GM23338 (cell line): ENCODE results near the gene SPATC1L. TPM values are rescaled to one million over a fixed set of nuclear protein-coding genes. Genes with fewer than 3 reads are reported as not detected.

Experiments used
- ATAC-seq: fragments of 200-7000 bp; cut with Tn5 transposase; 3 replicates; pipeline ENCODE4 v1.9.1; 2020
- DNase-seq: peaks from one replicate; pipeline ENCODE4 v3.0.0-alpha.2; 2015; ENCODE audit warnings: low spot score
- H2AFZ ChIP-seq: fragments of 200-600 bp; sonication (generic); 2 replicates; pipeline ENCODE4 v1.8.0; 2016; ENCODE audit warnings: antibody characterized with exemption, mild to moderate bottlenecking, moderate library complexity
- H3F3A ChIP-seq: fragments of 200-600 bp; sonication (generic); replicated peaks from 2 replicates; pipeline ENCODE4 v1.8.0; 2017; ENCODE audit warnings: antibody characterized with exemption, mixed run types, low read depth
- H3K27ac ChIP-seq: fragments of 200-600 bp; sonication (generic); 2 replicates; pipeline ENCODE4 v1.6.1; 2016; ENCODE audit warnings: low read depth
- H3K27me3 ChIP-seq: fragments of 200-600 bp; sonication (generic); 2 replicates; pipeline ENCODE4 v1.8.0; 2016; ENCODE audit warnings: mild to moderate bottlenecking, mixed run types, moderate library complexity; ENCODE audit not compliant: insufficient read depth
- H3K36me3 ChIP-seq: fragments of 200-600 bp; sonication (generic); 2 replicates; pipeline ENCODE4 v1.8.0; 2016; ENCODE audit warnings: mild to moderate bottlenecking; ENCODE audit not compliant: insufficient read depth
- H3K4me1 ChIP-seq: fragments of 200-600 bp; sonication (generic); 2 replicates; pipeline ENCODE4 v1.8.0; 2016; ENCODE audit warnings: mild to moderate bottlenecking, moderate library complexity; ENCODE audit not compliant: insufficient read depth
- H3K4me2 ChIP-seq: fragments of 200-600 bp; sonication (generic); 2 replicates; pipeline ENCODE4 v1.7.1; 2017; ENCODE audit warnings: mixed run types
- H3K4me3 ChIP-seq: fragments of 200-600 bp; sonication (generic); 2 replicates; pipeline ENCODE4 v1.6.1; 2016; ENCODE audit warnings: mixed run types
- H3K79me2 ChIP-seq: fragments of 200-600 bp; sonication (generic); replicated peaks from 2 replicates; pipeline ENCODE4 v1.8.0; 2017; ENCODE audit warnings: mild to moderate bottlenecking; ENCODE audit not compliant: insufficient read depth
- H3K9me2 ChIP-seq: fragments of 200-600 bp; sonication (generic); 2 replicates; pipeline ENCODE4 v1.8.0; 2017; ENCODE audit not compliant: insufficient read depth
- H4K20me1 ChIP-seq: fragments of 200-600 bp; sonication (generic); replicated peaks from 2 replicates; pipeline ENCODE4 v1.8.0; 2017; ENCODE audit warnings: mild to moderate bottlenecking; ENCODE audit not compliant: insufficient read depth
- H3K27ac Mint-ChIP-seq: 2 replicates; pipeline ENCODE4 v1.8.0; 2020; ENCODE audit warnings: inconsistent platforms, mild to moderate bottlenecking, moderate library complexity, mixed read lengths
- H3K27me3 Mint-ChIP-seq: 3 replicates; pipeline ENCODE4 v1.8.0; 2022; ENCODE audit warnings: low read depth, mild to moderate bottlenecking, moderate library complexity, mixed read lengths, inconsistent platforms; ENCODE audit not compliant: insufficient read depth, poor library complexity
- H3K36me3 Mint-ChIP-seq: 3 replicates; pipeline ENCODE4 v1.8.0; 2021; ENCODE audit warnings: low read depth, mild to moderate bottlenecking, inconsistent platforms, moderate library complexity, mixed read lengths
- H3K4me1 Mint-ChIP-seq: 3 replicates; pipeline ENCODE4 v1.8.0; 2020; ENCODE audit warnings: mild to moderate bottlenecking, inconsistent platforms, mixed read lengths
- H3K4me3 Mint-ChIP-seq: 3 replicates; pipeline ENCODE4 v1.8.0; 2021; ENCODE audit warnings: moderate library complexity, mild to moderate bottlenecking, inconsistent platforms, mixed read lengths
- H3K9me3 Mint-ChIP-seq: 3 replicates; pipeline ENCODE4 v1.8.0; 2020; ENCODE audit warnings: moderate library complexity, mild to moderate bottlenecking, inconsistent platforms, mixed read lengths
- CREB1 ChIP-seq: fragments of 250-450 bp; sonication (Bioruptor Pico); IDR thresholded peaks from 2 replicates; pipeline ENCODE4 v1.5.0; 2020; ENCODE audit warnings: low read depth, mild to moderate bottlenecking, moderate library complexity
- EZH2 ChIP-seq: fragments of 200-600 bp; sonication (generic); IDR thresholded peaks from one replicate; pipeline ENCODE4 v1.8.0; 2017; ENCODE audit warnings: antibody characterized with exemption, mild to moderate bottlenecking, low read depth; ENCODE audit not compliant: unreplicated experiment
- EZH2phosphoT487 ChIP-seq: fragments of 200-600 bp; sonication (generic); IDR thresholded peaks from one replicate; pipeline ENCODE4 v1.8.1; 2018; ENCODE audit warnings: antibody characterized with exemption; ENCODE audit not compliant: unreplicated experiment
- NANOG ChIP-seq: IDR thresholded peaks from 2 replicates; pipeline ENCODE4 v1.6.1; 2016; ENCODE audit warnings: antibody characterized with exemption, borderline replicate concordance
- POLR2AphosphoS5 ChIP-seq: IDR thresholded peaks from 2 replicates; pipeline ENCODE4 v1.6.1; 2016; ENCODE audit warnings: antibody characterized with exemption, low read depth
- STAT1 ChIP-seq: IDR thresholded peaks from one replicate; pipeline ENCODE4 v1.6.1; 2016; ENCODE audit warnings: antibody characterized with exemption; ENCODE audit not compliant: unreplicated experiment
- ZNF114 ChIP-seq: fragments of 250-450 bp; sonication (Bioruptor Pico); IDR thresholded peaks from 2 replicates; pipeline ENCODE4 v1.5.0; 2020; ENCODE audit warnings: mild to moderate bottlenecking, moderate library complexity
- ZNF331 ChIP-seq: fragments of 250-450 bp; sonication (Bioruptor Pico); IDR thresholded peaks from 2 replicates; pipeline ENCODE4 v1.5.0; 2020; ENCODE audit warnings: low read depth, mild to moderate bottlenecking, moderate library complexity
- polyA plus RNA-seq: library from polyadenylated mRNA; unstranded; fragments of >200 nt; fragmentation: Nextera tagmentation; extraction: Ambion mirVana; gene quantifications from 2 replicates; pipeline ENCODE4 v1.2.1, GENCODE V29; 2016
- total RNA-seq: library from RNA; depleted of rRNA; stranded (reverse); fragments of >200 nt; shearing (Covaris generic); gene quantifications from 2 replicates; pipeline ENCODE4 v1.2.3, GENCODE V29; 2014
- TF ChIP-seq, protein P1 (sequence below): IDR thresholded peaks from one replicate; pipeline ENCODE4 v1.6.1; 2018; ENCODE audit warnings: antibody characterized with exemption; ENCODE audit not compliant: unreplicated experiment
- TF ChIP-seq, protein P2 (sequence below), 2 experiments: fragments of 200-600 bp in 1 of 2; sonication (generic) in 1 of 2; conservative IDR thresholded peaks; 2 replicates each; pipeline versions ENCODE4 v1.5.1 to v1.6.1; 2016 to 2017; ENCODE audit warnings: antibody characterized with exemption in 2 of 2, low read depth in 2 of 2, mild to moderate bottlenecking in 2 of 2, moderate library complexity in 1 of 2

Gene SPATC1L
- total and polyA plus RNA-seq, 2 experiments from 2014 or later, result 37.6 to 70.2 TPM

DNA sequence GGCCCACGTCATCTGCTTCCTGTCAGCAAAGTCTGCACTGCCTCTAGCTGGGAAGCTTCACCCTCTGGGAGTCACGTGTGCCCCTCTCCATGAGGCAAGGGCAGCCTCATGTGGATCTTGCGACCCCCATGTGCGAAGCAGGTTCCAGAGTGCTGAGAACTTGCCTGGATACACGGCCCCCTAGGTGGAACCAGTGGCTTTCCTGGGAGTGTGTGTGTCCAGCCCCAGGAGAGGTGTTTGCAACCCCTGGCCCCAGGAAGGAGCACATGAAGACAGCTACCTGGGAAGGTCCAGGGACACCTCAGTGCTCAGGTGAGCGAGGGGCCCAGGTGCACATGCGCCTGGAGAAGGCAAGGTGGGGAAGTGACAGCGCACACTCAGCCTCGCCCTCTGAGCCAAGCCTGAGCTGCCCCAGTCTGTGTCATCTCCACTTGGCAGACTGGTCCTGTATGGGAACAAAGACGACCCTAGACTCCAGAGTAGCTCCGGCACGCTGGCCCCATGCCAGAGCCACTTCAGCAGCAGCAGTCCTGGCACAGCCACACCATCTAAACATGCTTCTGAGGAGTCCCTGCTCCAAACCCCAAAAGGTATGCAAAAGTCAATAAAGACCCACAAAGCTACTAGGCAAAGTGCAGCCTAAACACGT, 35.5 kb upstream of the SPATC1L start:
- H3K4me2 ChIP-seq, result no peak overlapping the region
- H3K27me3 ChIP-seq, result no peaks in the 10 kb centered on the region
- no peak overlapping the region for H3K4me3 Mint-ChIP-seq
- H3K27ac ChIP-seq, result no peak overlapping the region
- H3K4me3 ChIP-seq, result no peak overlapping the region
- peaks cover 5% of the 10 kb centered on the region; the same call in 1 of the 3 replicates for H3K4me1 Mint-ChIP-seq
- no peak overlapping the region for H2AFZ ChIP-seq
- H3K27me3 Mint-ChIP-seq, result peaks cover 6% of the 10 kb centered on the region
- peaks cover 24% of the 10 kb centered on the region for H3K36me3 Mint-ChIP-seq
- H3K4me1 ChIP-seq, result no peaks in the 10 kb centered on the region
- H3K79me2 ChIP-seq, result peaks cover 74% of the 10 kb centered on the region
- no peaks in the 10 kb centered on the region for H3K9me2 ChIP-seq
- H3K27ac Mint-ChIP-seq, result no peak overlapping the region
- ATAC-seq (no peak), DNase-seq (no peak)
- TF ChIP-seq, protein P1, sequence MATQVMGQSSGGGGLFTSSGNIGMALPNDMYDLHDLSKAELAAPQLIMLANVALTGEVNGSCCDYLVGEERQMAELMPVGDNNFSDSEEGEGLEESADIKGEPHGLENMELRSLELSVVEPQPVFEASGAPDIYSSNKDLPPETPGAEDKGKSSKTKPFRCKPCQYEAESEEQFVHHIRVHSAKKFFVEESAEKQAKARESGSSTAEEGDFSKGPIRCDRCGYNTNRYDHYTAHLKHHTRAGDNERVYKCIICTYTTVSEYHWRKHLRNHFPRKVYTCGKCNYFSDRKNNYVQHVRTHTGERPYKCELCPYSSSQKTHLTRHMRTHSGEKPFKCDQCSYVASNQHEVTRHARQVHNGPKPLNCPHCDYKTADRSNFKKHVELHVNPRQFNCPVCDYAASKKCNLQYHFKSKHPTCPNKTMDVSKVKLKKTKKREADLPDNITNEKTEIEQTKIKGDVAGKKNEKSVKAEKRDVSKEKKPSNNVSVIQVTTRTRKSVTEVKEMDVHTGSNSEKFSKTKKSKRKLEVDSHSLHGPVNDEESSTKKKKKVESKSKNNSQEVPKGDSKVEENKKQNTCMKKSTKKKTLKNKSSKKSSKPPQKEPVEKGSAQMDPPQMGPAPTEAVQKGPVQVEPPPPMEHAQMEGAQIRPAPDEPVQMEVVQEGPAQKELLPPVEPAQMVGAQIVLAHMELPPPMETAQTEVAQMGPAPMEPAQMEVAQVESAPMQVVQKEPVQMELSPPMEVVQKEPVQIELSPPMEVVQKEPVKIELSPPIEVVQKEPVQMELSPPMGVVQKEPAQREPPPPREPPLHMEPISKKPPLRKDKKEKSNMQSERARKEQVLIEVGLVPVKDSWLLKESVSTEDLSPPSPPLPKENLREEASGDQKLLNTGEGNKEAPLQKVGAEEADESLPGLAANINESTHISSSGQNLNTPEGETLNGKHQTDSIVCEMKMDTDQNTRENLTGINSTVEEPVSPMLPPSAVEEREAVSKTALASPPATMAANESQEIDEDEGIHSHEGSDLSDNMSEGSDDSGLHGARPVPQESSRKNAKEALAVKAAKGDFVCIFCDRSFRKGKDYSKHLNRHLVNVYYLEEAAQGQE, result no peak
- TF ChIP-seq, protein P2, sequence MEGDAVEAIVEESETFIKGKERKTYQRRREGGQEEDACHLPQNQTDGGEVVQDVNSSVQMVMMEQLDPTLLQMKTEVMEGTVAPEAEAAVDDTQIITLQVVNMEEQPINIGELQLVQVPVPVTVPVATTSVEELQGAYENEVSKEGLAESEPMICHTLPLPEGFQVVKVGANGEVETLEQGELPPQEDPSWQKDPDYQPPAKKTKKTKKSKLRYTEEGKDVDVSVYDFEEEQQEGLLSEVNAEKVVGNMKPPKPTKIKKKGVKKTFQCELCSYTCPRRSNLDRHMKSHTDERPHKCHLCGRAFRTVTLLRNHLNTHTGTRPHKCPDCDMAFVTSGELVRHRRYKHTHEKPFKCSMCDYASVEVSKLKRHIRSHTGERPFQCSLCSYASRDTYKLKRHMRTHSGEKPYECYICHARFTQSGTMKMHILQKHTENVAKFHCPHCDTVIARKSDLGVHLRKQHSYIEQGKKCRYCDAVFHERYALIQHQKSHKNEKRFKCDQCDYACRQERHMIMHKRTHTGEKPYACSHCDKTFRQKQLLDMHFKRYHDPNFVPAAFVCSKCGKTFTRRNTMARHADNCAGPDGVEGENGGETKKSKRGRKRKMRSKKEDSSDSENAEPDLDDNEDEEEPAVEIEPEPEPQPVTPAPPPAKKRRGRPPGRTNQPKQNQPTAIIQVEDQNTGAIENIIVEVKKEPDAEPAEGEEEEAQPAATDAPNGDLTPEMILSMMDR (conservative IDR thresholded peaks at IDR 0.05; ENCODE audit: low read depth in 2 of 2), result no peak
- no peak for TF ChIP-seq CREB1 (CRISPR knock-in tag)
- TF ChIP-seq ZNF114 (CRISPR knock-in tag), result no peak
- TF ChIP-seq STAT1, result no peak
- no peak for TF ChIP-seq EZH2
- 0 out of 2 replicates have a peak, but pooled peaks cover 5% of the 10 kb centered on the region for H3F3A ChIP-seq
- H3K9me3 Mint-ChIP-seq, result no peaks in the 10 kb centered on the region
- H4K20me1 ChIP-seq, result peaks cover 26% of the 10 kb centered on the region
- H3K36me3 ChIP-seq, result peaks cover 14% of the 10 kb centered on the region; the same call in 1 of the 2 replicates

DNA sequence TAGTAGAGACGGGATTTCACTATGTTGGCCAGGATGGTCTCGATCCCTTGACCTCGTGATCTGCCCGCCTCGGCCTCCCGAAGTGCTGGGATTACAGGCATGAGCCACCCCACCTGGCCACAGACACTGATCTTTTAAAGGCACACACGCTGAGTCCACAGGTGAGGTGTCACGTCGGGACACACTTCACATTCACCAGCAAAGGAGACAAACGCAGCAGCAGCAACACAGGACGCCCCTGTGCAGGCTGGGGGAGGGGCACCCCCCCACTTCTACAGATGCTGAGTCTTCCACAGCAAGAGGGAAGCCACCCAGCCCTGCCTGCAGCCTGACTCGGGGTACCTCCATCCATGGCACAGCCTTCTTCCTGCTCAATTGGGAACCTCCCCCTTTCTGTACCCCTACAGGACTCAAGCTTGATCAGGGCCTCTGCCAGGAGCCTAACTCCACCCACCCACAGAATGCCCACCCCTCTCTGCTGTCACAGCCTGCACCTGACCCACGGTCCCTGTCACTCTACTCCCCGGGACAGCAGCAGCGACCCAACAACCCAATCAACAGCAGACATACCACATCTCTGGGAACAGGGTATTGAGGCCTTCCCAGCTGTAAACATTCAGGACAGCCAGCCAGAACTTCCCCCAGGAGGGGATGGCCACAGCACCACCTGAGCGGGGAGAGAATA, 34.8 kb upstream of the SPATC1L start:
- ATAC-seq (no peak), DNase-seq (no peak)
- Histone ChIP-seq H3K79me2 (peaks cover 68% of the 10 kb centered on the region), H3K9me2 (no peaks in the 10 kb centered on the region), H2AFZ (no peak overlapping the region), H3K27ac (no peak overlapping the region), H4K20me1 (peaks cover 20% of the 10 kb centered on the region), H3K4me3 (no peak overlapping the region), H3K36me3 (peaks cover 14% of the 10 kb centered on the region; the same call in 1 of the 2 replicates), H3F3A (0 out of 2 replicates have a peak, but pooled peaks cover 5% of the 10 kb centered on the region), H3K27me3 (no peaks in the 10 kb centered on the region), H3K4me2 (no peak overlapping the region), H3K4me1 (no peaks in the 10 kb centered on the region)
- H3K9me3 Mint-ChIP-seq, result no peaks in the 10 kb centered on the region
- H3K4me1 Mint-ChIP-seq, result peaks cover 5% of the 10 kb centered on the region; the same call in 1 of the 3 replicates
- H3K27me3 Mint-ChIP-seq, result peaks cover 6% of the 10 kb centered on the region
- H3K36me3 Mint-ChIP-seq, result peaks cover 24% of the 10 kb centered on the region
- H3K27ac Mint-ChIP-seq, result no peak overlapping the region; the same call in 1 of the 2 replicates
- TF ChIP-seq NANOG, result no peak
- no peak for TF ChIP-seq STAT1
- no peak for TF ChIP-seq ZNF331 (CRISPR knock-in tag)
- no peak for TF ChIP-seq ZNF114 (CRISPR knock-in tag)
- TF ChIP-seq EZH2phosphoT487, result no peak
- TF ChIP-seq POLR2AphosphoS5, result no peak
- no peak overlapping the region for H3K4me3 Mint-ChIP-seq
